HPDE6-E6E7 (cell line): ENCODE results near the gene ZNF583.
A peak's percentile ranks its signal among the peaks of the same experiment; 100 is the strongest.

Source experiments
- DNase-seq: peaks from one replicate; pipeline ENCODE4 v3.0.0; 2011; ENCODE audit warnings: missing footprints; ENCODE audit errors: extremely low spot score

Gene ZNF583

GRCh38 chr19:56403764-56404704 is at the start of gene ZNF583:
ZNF583 (plus strand) TSS chr19:56404332; CDS start chr19:56407115, 2,783 bp downstream.
- DNase-seq: peak; percentile 98

- no peak for DNase-seq
These were observed 48.6 kb upstream of the ZNF583 start for GRCh38 chr19:56355517-56355916.

GRCh38 chr19:56356944-56357343 is 47.2 kb upstream of the ZNF583 start:
- DNase-seq: no peak

GRCh38 chr19:56360841-56361240 is 43.3 kb upstream of the ZNF583 start:
- DNase-seq: no peak

GRCh38 chr19:56367829-56368711 is 36.1 kb upstream of the ZNF583 start:
- peak; percentile 49 for DNase-seq

GRCh38 chr19:56369886-56370676 is 34.1 kb upstream of the ZNF583 start:
- no peak for DNase-seq

- no peak for DNase-seq
These were observed 31.9 kb upstream of the ZNF583 start for GRCh38 chr19:56372281-56372680.

GRCh38 chr19:56377105-56377924 is 26.8 kb upstream of the ZNF583 start:
- DNase-seq: no peak

- DNase-seq: peak; percentile 51
These were observed 20.1 kb upstream of the ZNF583 start for GRCh38 chr19:56383826-56384605.

GRCh38 chr19:56393119-56394012 is 10.8 kb upstream of the ZNF583 start, which contains the start of gene ZNF582:
ZNF582 (minus strand) TSS chr19:56393534; CDS start chr19:56391752, 1,782 bp downstream.
- peak; percentile 97 for DNase-seq

- no peak for DNase-seq
These were observed 5.3 kb upstream of the ZNF583 start for GRCh38 chr19:56398809-56399208.

- no peak for DNase-seq
These were observed 3.6 kb upstream of the ZNF583 start for GRCh38 chr19:56400485-56400884.

GRCh38 chr19:56403261-56403660 is 871 bp upstream of the ZNF583 start:
- DNase-seq: no peak

GRCh38 chr19:56404705-56405056 is 549 bp downstream of the ZNF583 start:
- no peak for DNase-seq

GRCh38 chr19:56405062-56405461 is 930 bp downstream of the ZNF583 start:
- DNase-seq: no peak

GRCh38 chr19:56423276-56423984 is 19.3 kb downstream of the ZNF583 start:
- DNase-seq: no peak

GRCh38 chr19:56423985-56424353 is 19.8 kb downstream of the ZNF583 start:
- DNase-seq: no peak

GRCh38 chr19:56441206-56441792 is 37.2 kb downstream of the ZNF583 start:
- DNase-seq: no peak
